ENCODE data around the gene INTU. TPM values are rescaled to one million over a fixed set of nuclear protein-coding genes. Genes with fewer than 3 reads are reported as not detected.

INTU gene
- total RNA-seq, 1 experiment from 2014 or later, result 10.7 TPM

DNA sequence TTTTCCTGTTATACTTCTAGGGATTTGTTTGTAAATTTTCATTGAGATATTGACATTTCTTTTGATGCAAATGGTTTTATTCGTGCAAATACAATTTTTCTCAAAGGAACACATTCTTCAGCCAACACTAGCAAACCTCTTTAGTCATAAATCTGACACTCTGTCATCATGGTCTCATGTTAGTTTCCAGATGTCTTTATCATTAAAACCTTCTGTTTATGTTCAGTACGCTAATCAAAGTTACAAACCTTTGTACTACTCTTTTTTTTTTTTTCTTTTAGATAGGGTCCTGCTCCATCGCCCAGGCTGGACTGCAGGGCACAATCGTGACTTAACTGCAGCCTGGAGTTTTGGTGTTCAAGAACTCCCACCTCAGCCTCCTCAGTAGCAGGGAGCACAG is 104.5 kb downstream of the INTU start:
- Histone ChIP-seq H3K27me3 (ENCODE audit: insufficient read depth, low read length) (no peaks in the 10 kb centered on the region), H4K8ac (replicated peaks; ENCODE audit: insufficient read length, low read depth, low read length) (no peak overlapping the region), H3K56ac (ENCODE audit: insufficient read length, low read depth, low read length) (no peak overlapping the region), H2BK20ac (ENCODE audit: low read depth, low read length, poor library complexity, severe bottlenecking) (no peak overlapping the region), H3K27ac (ENCODE audit: insufficient read length, low read depth, low read length) (no peak overlapping the region), H2AFZ (ENCODE audit: low read length) (no peak overlapping the region), H3K4ac (ENCODE audit: low read depth, low read length) (no peak overlapping the region), H3K9me3 (ENCODE audit: control insufficient read depth, low read depth, low read length) (peaks cover 3% of the 10 kb centered on the region), H3K4me1 (ENCODE audit: insufficient read depth, low read length) (no peaks in the 10 kb centered on the region), H2BK5ac (ENCODE audit: insufficient read length, low read length) (no peak overlapping the region), H3K23me2 (ENCODE audit: insufficient read length, low read depth, low read length, poor library complexity, severe bottlenecking) (no peaks in the 10 kb centered on the region), H3K4me2 (ENCODE audit: insufficient read depth, insufficient read length, low read length) (no peak overlapping the region), H2BK12ac (ENCODE audit: insufficient read length, low read depth, low read length) (no peak overlapping the region), H2AK5ac (ENCODE audit: insufficient read length, low read length) (no peak overlapping the region), H3K14ac (ENCODE audit: insufficient read depth, low read length) (no peak overlapping the region), H2BK120ac (ENCODE audit: low read depth, low read length, poor library complexity, severe bottlenecking) (no peak overlapping the region), H3K9ac (ENCODE audit: extremely low read depth, insufficient read length, low read length) (no peak overlapping the region), H3T11ph (ENCODE audit: low read length) (no peak overlapping the region), H3K79me2 (ENCODE audit: insufficient read depth, low read length) (no peaks in the 10 kb centered on the region), H3K23ac (ENCODE audit: insufficient read length, low read depth, low read length) (no peak overlapping the region), H3K18ac (ENCODE audit: insufficient read length, low read depth, low read length) (no peak overlapping the region), H4K20me1 (ENCODE audit: control insufficient read depth, insufficient read depth, insufficient read length) (no peaks in the 10 kb centered on the region), H3K79me1 (ENCODE audit: insufficient read depth, low read depth, low read length, poor library complexity, severe bottlenecking) (no peaks in the 10 kb centered on the region), H4K5ac (ENCODE audit: insufficient read length, low read depth, low read length) (no peak overlapping the region), H2BK15ac (ENCODE audit: low read depth, low read length) (no peak overlapping the region), H4K91ac (ENCODE audit: insufficient read length, low read depth, low read length) (no peak overlapping the region)
- no CpG with 5 or more reads among the region's 4 CpGs for WGBS (ENCODE audit: extremely low coverage, insufficient read length, low lambda C conversion rate)
- no peak overlapping the region for H3K4me3 Mint-ChIP-seq
- H3K27me3 Mint-ChIP-seq (ENCODE audit: low read depth), result no peaks in the 10 kb centered on the region
- peaks cover 0 to 10% (median 0%) of the 10 kb centered on the region in 3 experiments; a peak in 3 of 7 replicates for H3K36me3 Mint-ChIP-seq (ENCODE audit: insufficient read depth in 1 of 3, low read depth in 3 of 3)
- TF ChIP-seq, protein P1, sequence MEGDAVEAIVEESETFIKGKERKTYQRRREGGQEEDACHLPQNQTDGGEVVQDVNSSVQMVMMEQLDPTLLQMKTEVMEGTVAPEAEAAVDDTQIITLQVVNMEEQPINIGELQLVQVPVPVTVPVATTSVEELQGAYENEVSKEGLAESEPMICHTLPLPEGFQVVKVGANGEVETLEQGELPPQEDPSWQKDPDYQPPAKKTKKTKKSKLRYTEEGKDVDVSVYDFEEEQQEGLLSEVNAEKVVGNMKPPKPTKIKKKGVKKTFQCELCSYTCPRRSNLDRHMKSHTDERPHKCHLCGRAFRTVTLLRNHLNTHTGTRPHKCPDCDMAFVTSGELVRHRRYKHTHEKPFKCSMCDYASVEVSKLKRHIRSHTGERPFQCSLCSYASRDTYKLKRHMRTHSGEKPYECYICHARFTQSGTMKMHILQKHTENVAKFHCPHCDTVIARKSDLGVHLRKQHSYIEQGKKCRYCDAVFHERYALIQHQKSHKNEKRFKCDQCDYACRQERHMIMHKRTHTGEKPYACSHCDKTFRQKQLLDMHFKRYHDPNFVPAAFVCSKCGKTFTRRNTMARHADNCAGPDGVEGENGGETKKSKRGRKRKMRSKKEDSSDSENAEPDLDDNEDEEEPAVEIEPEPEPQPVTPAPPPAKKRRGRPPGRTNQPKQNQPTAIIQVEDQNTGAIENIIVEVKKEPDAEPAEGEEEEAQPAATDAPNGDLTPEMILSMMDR (conservative IDR thresholded peaks at IDR 0.05), result no peak
- no peak overlapping the region for H3K27ac Mint-ChIP-seq
- peaks cover 3 to 4% of the 10 kb centered on the region in 2 experiments; a peak in 2 of 4 replicates for H3K4me1 Mint-ChIP-seq
- H3K9me3 Mint-ChIP-seq, result peaks cover 5 to 11% of the 10 kb centered on the region in 2 experiments; a peak in 4 of 5 replicates
- DNase-seq, result no peak

Measured in H9 (cell line).